Measurements from ENCODE around the gene CARHSP1.

Gene CARHSP1

DNA sequence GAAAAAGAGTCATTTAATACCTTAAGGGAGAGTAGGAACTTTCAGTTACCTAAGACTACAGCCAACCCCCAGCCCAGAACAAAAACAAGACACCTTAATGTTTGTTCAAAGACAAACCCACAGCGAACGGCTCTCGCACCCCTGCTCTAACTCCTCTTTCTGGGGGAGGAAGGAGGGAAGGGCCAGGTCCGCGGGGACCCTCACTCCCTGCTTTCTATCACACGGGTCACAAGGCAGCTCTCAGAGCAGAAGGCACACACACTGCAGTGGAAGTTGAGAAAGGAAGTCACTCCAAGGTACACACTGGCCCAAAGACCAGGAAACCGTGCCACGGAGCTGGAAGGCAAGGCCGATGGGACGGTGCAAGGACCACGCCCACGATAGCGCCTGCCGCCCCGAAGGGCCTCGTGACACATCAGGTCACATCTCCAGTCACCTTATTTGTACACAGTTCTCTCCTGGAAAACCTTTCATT lies 23.3 kb upstream of the CARHSP1 start:
- peaks cover 87% of the 10 kb centered on the region for H3K36me3 ChIP-seq (ENCODE audit: control insufficient read depth, insufficient read depth, low read length)
- H3K9ac ChIP-seq (ENCODE audit: low read depth, low read length): no peak overlapping the region
- no peaks in the 10 kb centered on the region for H3K27me3 ChIP-seq (ENCODE audit: control insufficient read depth, insufficient read depth, low read length)
- H3K4me1 ChIP-seq (ENCODE audit: control insufficient read depth, insufficient read depth, low read length): no peaks in the 10 kb centered on the region
- H3K27ac ChIP-seq (ENCODE audit: low read depth, low read length): no peak overlapping the region
- H3K4me3 ChIP-seq (ENCODE audit: low read depth, low read length): no peak overlapping the region
- no peaks in the 10 kb centered on the region for H3K9me3 ChIP-seq (ENCODE audit: control insufficient read depth, insufficient read depth, low read length)

DNA sequence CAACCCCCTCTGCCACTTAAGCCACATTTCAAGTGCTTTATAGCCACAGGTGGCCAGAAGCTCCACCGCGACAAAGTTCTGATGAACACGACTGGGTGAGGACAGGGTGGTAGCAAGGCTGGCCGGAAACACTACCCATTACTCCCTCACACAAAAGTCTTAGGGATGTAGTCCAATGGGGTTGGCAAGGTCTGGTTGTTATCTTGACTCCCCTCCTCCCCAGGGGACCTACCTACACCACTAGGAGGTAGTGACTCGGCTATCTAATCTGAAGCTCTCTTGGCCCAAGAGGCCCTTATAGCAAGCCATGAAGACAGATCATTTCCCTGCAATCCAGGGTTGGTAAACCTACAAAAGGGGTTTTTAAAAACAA lies 21.7 kb upstream of the CARHSP1 start:
- peaks cover 8% of the 10 kb centered on the region; the same call in 1 of the 2 replicates for H3K4me1 ChIP-seq (ENCODE audit: control insufficient read depth, insufficient read depth, low read length)
- H3K27ac ChIP-seq (ENCODE audit: low read depth, low read length): no peak overlapping the region
- H3K36me3 ChIP-seq (ENCODE audit: control insufficient read depth, insufficient read depth, low read length): peaks cover 73% of the 10 kb centered on the region

DNA sequence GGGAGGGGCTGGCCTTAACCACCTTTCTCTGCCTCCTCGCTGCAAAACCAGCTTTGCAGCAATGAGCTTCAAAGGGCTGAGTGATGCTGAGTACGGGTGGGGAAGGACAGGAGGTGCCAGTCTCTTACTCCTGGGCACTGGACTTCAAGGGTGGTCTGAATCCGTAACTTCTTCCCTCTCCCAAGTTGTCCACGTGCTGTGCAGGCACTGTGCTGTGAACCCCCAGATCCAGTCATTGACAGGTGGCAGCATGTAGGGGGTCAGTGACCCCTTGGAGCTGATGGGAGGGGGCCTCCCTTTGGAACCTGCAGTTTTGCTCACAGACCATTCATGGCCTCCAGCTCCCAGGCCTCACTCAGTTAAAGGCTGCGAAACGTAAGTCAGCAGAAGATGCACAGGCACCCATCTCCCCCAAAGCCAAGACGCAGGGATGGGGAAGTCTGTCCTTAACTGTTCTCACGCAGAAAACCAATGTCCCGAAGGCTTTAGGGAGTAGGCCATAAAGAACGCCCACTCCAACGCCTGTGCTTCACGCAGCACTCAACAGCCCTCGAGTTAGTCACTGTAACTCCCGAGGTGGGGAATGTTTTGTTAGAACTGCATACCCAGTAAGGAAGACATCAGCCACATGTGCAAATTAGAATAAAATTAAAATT lies 21.2 kb upstream of the CARHSP1 start:
- H3K27ac ChIP-seq (ENCODE audit: low read depth, low read length): no peak overlapping the region
- H3K9me3 ChIP-seq (ENCODE audit: control insufficient read depth, insufficient read depth, low read length): no peaks in the 10 kb centered on the region
- H3K9ac ChIP-seq (ENCODE audit: low read depth, low read length): no peak overlapping the region
- no peaks in the 10 kb centered on the region for H3K27me3 ChIP-seq (ENCODE audit: control insufficient read depth, insufficient read depth, low read length)
- no peak overlapping the region for H3K4me3 ChIP-seq (ENCODE audit: low read depth, low read length)
- peaks cover 10% of the 10 kb centered on the region; the same call in 1 of the 2 replicates for H3K4me1 ChIP-seq (ENCODE audit: control insufficient read depth, insufficient read depth, low read length)
- H3K36me3 ChIP-seq (ENCODE audit: control insufficient read depth, insufficient read depth, low read length): peaks cover 68% of the 10 kb centered on the region

More for the DNA sequence above, 21.7 kb upstream of the CARHSP1 start:
- Histone ChIP-seq H3K27me3 (ENCODE audit: control insufficient read depth, insufficient read depth, low read length) (no peaks in the 10 kb centered on the region), H3K4me3 (ENCODE audit: low read depth, low read length) (no peak overlapping the region), H3K9me3 (ENCODE audit: control insufficient read depth, insufficient read depth, low read length) (no peaks in the 10 kb centered on the region), H3K9ac (ENCODE audit: low read depth, low read length) (no peak overlapping the region)

DNA sequence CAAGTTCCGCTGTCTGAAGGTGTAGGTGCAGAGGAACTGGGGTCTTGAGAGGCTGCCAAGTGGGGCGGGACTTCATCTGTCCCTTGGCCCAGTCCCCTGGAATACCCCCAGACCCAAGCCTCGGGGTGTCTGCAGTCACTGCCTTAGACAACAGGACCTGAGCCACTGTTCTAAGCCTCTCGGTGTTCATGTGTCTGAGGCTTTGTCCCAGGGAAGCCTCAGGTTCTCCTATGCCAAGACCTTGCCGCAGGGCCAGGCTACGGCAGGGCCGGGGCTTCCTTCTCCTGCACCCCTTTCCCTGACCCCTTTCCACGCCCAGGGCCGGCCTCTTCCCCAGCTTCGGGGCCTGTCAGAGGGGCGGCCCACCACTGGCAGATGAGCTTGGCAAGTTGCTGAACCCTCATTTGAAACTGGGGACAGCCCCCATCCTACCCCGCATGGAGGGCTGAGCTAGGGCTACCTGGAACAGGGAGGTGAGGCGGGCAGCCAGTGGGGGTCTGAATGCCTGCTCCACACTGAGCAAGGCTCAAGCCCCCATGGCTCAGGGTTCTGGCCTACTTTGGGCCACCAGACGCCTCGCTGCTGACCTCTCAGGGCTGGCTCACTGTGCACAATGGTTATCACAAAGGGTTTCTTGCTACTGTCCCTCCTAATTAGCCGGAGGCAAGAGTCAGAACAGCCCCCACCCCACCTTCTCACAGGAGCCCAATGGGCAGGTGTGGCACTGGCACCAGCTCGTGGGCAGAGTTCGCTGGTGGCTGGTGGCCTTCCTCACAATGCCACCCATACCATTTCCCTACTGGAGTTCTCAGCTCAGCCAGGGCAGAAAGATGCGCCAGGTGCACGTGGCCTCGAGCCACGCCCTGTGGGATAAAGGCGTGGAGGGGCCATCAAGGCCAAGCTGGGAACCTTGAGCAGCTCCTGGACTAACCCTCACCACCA lies 20.4 kb upstream of the CARHSP1 start:
- Histone ChIP-seq H3K27ac (ENCODE audit: low read depth, low read length) (no peak overlapping the region), H3K27me3 (ENCODE audit: control insufficient read depth, insufficient read depth, low read length) (no peaks in the 10 kb centered on the region), H3K36me3 (ENCODE audit: control insufficient read depth, insufficient read depth, low read length) (peaks cover 60% of the 10 kb centered on the region), H3K9ac (ENCODE audit: low read depth, low read length) (no peak overlapping the region), H3K9me3 (ENCODE audit: control insufficient read depth, insufficient read depth, low read length) (no peaks in the 10 kb centered on the region), H3K4me1 (ENCODE audit: control insufficient read depth, insufficient read depth, low read length) (peaks cover 10% of the 10 kb centered on the region; the same call in 1 of the 2 replicates), H3K4me3 (ENCODE audit: low read depth, low read length) (no peak overlapping the region)

DNA sequence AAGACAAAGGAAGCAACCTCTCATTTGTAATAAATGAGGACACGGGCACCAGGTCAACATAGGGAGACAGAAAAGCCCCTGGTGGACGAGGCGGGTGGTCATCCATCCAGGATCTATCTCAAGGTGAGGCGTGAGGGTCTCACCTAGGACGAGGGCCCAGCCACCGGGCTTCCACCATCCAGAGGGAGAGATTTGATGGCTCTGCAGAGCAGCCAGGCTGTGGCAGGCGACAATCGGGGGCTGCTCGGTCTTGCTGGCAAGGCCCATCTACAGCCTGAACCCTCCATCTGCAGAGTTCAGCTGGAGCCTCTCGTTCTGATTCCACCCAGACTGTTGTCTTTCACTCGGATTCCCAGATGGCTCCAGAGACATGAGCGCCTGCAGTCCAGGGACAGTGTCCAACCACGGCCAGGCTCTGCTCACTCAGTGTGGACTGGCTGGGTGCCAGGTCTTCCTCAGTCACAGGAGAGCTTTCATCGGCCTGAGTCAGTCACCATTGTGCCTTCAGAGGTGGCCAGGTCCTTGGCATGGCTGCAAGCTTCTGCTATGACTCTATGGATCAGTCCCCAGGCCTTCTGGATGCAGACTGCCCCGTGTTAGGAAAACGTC lies 19.2 kb upstream of the CARHSP1 start:
- Histone ChIP-seq H3K27me3 (ENCODE audit: control insufficient read depth, insufficient read depth, low read length) (no peaks in the 10 kb centered on the region), H3K36me3 (ENCODE audit: control insufficient read depth, insufficient read depth, low read length) (peaks cover 48% of the 10 kb centered on the region), H3K27ac (ENCODE audit: low read depth, low read length) (no peak overlapping the region), H3K9ac (ENCODE audit: low read depth, low read length) (no peak overlapping the region), H3K9me3 (ENCODE audit: control insufficient read depth, insufficient read depth, low read length) (no peaks in the 10 kb centered on the region), H3K4me1 (ENCODE audit: control insufficient read depth, insufficient read depth, low read length) (peaks cover 10% of the 10 kb centered on the region; the same call in 1 of the 2 replicates), H3K4me3 (ENCODE audit: low read depth, low read length) (no peak overlapping the region)

DNA sequence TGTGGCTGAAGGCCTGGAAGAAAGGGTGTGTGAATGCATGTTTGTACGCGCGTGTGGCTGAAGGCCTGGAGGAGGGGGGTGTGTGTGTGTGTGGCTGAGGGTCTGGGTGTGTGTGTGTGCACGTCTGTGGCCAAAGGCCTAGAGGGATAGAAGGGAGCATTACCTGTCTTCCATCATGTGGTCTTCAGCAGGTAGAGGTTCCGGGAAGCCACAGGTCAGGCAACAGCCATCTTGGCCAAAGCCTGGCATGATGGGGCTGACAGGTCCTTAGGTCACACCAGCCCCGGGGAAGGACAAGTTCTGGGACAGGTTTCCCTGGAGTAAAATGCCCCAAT lies 18.6 kb upstream of the CARHSP1 start:
- H3K4me1 ChIP-seq (ENCODE audit: control insufficient read depth, insufficient read depth, low read length): peaks cover 10% of the 10 kb centered on the region; the same call in 1 of the 2 replicates
- no peak overlapping the region for H3K9ac ChIP-seq (ENCODE audit: low read depth, low read length)
- H3K27me3 ChIP-seq (ENCODE audit: control insufficient read depth, insufficient read depth, low read length): no peaks in the 10 kb centered on the region
- no peak overlapping the region for H3K27ac ChIP-seq (ENCODE audit: low read depth, low read length)
- H3K9me3 ChIP-seq (ENCODE audit: control insufficient read depth, insufficient read depth, low read length): no peaks in the 10 kb centered on the region
- no peak overlapping the region for H3K4me3 ChIP-seq (ENCODE audit: low read depth, low read length)
- H3K36me3 ChIP-seq (ENCODE audit: control insufficient read depth, insufficient read depth, low read length): peaks cover 41% of the 10 kb centered on the region

DNA sequence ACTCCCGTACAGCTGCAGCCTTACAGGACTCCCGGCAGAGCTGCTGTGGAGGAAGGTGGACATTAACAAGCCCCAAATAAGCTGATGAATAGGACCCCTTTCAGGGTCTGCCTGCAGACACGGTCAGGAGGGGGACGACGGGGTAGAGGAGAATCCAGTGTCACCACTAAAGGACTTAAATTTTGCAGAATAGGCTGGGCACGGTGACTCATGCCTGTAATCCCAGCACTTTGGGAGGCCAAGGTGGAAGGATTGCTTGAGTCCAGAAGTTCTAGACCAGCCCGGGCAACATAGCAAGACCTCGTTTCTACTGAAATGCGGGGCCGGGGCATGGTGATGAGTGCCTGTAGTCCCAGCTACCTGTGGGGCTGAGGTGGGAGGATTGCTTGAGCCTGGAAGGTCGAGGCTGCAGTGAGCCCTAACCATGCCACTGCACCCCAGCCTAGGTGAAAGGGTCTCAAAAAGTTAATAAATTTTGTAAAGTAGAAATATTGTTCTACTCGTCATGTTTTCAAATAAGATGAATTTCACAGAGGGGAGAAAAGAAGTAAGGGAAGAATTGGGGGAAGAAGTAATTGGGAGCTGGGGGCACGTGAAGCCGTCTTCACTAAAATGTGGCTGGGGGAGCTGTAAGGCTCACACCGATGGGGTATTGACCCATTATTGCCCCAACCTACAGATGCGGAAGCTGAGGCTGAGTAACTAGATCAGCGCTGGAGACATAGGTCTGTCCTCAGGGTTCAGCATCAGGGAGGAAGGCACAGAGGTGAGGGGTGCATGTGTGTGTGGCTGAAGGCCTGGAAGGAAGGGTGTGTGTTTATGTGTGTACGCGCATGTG lies 18.0 kb upstream of the CARHSP1 start:
- Histone ChIP-seq H3K4me1 (ENCODE audit: control insufficient read depth, insufficient read depth, low read length) (peaks cover 10% of the 10 kb centered on the region; the same call in 1 of the 2 replicates), H3K4me3 (ENCODE audit: low read depth, low read length) (no peak overlapping the region), H3K9me3 (ENCODE audit: control insufficient read depth, insufficient read depth, low read length) (no peaks in the 10 kb centered on the region), H3K27ac (ENCODE audit: low read depth, low read length) (peak overlapping the region; percentile 31), H3K27me3 (ENCODE audit: control insufficient read depth, insufficient read depth, low read length) (no peaks in the 10 kb centered on the region), H3K9ac (ENCODE audit: low read depth, low read length) (no peak overlapping the region), H3K36me3 (ENCODE audit: control insufficient read depth, insufficient read depth, low read length) (peaks cover 35% of the 10 kb centered on the region)

DNA sequence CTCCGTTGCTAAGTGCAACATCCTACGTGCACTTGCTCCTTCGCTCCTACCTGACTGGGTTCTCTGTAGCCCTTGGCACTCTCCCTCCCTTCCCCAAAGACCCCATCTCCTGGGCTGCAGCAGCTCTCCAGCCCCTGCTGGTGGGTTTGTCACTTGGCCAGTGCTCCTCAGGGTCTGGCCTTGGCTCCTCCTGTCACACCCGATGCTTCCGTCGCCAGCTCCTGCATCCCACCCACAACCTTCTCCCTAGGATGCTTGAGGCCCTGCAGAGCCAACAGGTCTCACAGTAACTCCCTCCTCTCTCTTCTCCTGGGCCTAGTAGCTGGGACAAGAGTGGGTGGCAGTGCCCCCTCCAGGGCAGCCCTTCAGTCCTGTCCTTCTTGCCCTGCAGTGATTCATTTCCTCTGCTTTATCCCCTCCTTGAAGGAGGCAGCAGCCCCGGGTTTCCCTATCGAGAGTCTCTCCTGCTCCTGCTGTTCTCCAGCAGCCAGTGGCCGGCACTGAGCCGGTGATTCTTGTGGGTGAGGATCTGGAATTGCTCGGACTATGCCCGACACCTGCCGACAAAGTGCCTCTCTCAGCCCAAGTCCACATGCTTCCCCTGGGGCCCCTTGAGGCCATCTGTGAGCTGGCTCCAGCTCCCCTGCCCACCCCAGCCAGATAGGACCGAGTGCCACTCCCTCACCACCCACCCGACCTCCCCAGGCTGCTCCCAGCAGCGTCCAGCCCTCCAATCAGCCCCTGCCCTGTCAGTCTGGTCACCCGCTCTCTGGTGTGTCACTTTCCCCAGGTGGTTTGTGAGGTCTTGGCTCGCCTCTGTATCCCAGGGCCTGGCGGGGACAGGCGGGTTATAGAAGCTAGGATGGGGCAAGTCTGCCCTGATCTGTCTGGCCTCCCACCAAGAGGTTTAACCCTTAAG lies 17.1 kb upstream of the CARHSP1 start:
- Histone ChIP-seq H3K9me3 (ENCODE audit: control insufficient read depth, insufficient read depth, low read length) (no peaks in the 10 kb centered on the region), H3K27me3 (ENCODE audit: control insufficient read depth, insufficient read depth, low read length) (no peaks in the 10 kb centered on the region), H3K36me3 (ENCODE audit: control insufficient read depth, insufficient read depth, low read length) (peaks cover 27% of the 10 kb centered on the region), H3K4me1 (ENCODE audit: control insufficient read depth, insufficient read depth, low read length) (peaks cover 10% of the 10 kb centered on the region; the same call in 1 of the 2 replicates), H3K4me3 (ENCODE audit: low read depth, low read length) (no peak overlapping the region), H3K9ac (ENCODE audit: low read depth, low read length) (no peak overlapping the region), H3K27ac (ENCODE audit: low read depth, low read length) (peak overlapping the region; percentile 31)

DNA sequence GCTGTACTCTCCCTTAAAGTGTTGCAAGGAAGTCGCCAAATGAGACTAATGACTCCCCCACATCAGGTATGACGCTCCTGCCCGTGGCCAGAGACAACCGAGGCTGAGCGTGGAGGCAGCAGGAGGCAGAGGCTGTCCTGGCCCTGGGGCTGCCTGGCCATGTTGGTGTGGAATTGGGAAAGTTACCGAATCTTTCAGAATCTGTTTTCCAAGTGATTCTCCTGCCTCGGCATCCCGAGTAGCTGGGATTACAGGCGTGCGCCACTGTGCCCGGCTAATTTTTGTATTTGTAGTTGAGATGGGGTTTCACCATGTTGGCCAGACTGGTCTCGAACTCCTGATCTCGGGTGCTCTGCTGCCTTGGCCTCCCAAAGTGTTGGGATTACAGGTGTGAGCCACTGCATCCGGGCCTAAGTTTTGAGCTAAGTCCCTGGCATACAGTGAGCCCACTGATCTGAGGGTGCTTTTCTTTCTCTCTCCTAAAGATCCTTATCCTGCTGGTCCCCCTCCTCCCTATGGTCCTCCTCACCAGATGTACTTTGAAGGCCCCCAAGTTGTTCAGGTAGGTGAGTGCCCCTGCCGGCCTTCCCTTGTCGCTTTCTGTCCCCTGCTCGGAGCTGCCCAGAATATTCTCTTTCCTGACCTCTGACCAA lies 14.0 kb upstream of the CARHSP1 start:
- H3K4me1 ChIP-seq (ENCODE audit: control insufficient read depth, insufficient read depth, low read length): peaks cover 20% of the 10 kb centered on the region
- no peak overlapping the region for H3K4me3 ChIP-seq (ENCODE audit: low read depth, low read length)
- no peaks in the 10 kb centered on the region for H3K27me3 ChIP-seq (ENCODE audit: control insufficient read depth, insufficient read depth, low read length)
- no peak overlapping the region for H3K27ac ChIP-seq (ENCODE audit: low read depth, low read length)
- 0 out of 2 replicates have a peak, but pooled peaks cover 9% of the 10 kb centered on the region for H3K36me3 ChIP-seq (ENCODE audit: control insufficient read depth, insufficient read depth, low read length)
- H3K9ac ChIP-seq (ENCODE audit: low read depth, low read length): no peak overlapping the region
- no peaks in the 10 kb centered on the region for H3K9me3 ChIP-seq (ENCODE audit: control insufficient read depth, insufficient read depth, low read length)
